ENCODE data around the gene PADI6. TPM values are rescaled to one million over a fixed set of nuclear protein-coding genes. Genes with fewer than 3 reads are reported as not detected.
A peak's percentile ranks its signal among the peaks of the same experiment; 100 is the strongest.

The PADI6 gene
- total and polyA plus RNA-seq, 9 of the 15 experiments (the other 6 are each of a cell fraction or from before 2014, with no cell fraction given) = not detected

- Histone ChIP-seq H3K27me3 (ENCODE audit: control insufficient read depth in 2 of 2, insufficient read depth in 2 of 2, low read length in 2 of 2) (no peaks in the 10 kb centered on the region; a peak in 1 of 5 replicates), H4K20me1 (replicated peaks; ENCODE audit: control insufficient read depth, insufficient read depth, low read length) (peaks cover 26% of the 10 kb centered on the region), H3K4me2 (ENCODE audit: insufficient read depth, low read length) (peak overlapping the region; percentile 84), H3K9ac (ENCODE audit: insufficient read depth in 1 of 2, low read depth in 2 of 2, low read length in 2 of 2) (peak overlapping the region; percentile 95 to 97), H3K79me2 (ENCODE audit: control insufficient read depth, insufficient read depth, low read length) (peaks cover 74% of the 10 kb centered on the region), H2AFZ (ENCODE audit: low read depth, low read length) (peak overlapping the region; percentile 47; the same call in 1 of the 2 replicates), H3K9me1 (ENCODE audit: control insufficient read depth, insufficient read depth, low read length) (no peaks in the 10 kb centered on the region), H3K36me3 (ENCODE audit: control insufficient read depth, insufficient read depth, low read length) (peaks cover 46% of the 10 kb centered on the region), H3K27ac (ENCODE audit: extremely low read depth, low read depth, low read length) (peak overlapping the region; percentile 92), H3K9me3 (replicated peaks; ENCODE audit: control insufficient read depth, insufficient read depth, low read depth, low read length) (no peaks in the 10 kb centered on the region), H3K4me1 (replicated peaks in 1 of 2; ENCODE audit: control insufficient read depth in 2 of 2, insufficient read depth in 2 of 2, low read length in 2 of 2) (peaks cover 24 to 43% of the 10 kb centered on the region in 2 experiments; a peak in 4 of 5 replicates), H3K4me3 (peak overlapping the region; percentile 97)
- ATAC-seq (peak; percentile 12), DNase-seq (ENCODE audit: extremely low read depth in 1 of 4, low spot score in 3 of 4) (peak; percentile 74 to 94 (median 92)), FAIRE-seq (no peak)
- BruUV-seq (replicated peaks) = no TSS peak
- ChIA-PET POLR2A (interaction anchor here (0.6 to 2.2 kb wide), 9 partner anchors 8 to 835 kb away, joined by 3 to 13 read pairs (median 5); no protein-coding TSS in a partner anchor), CTCF (ENCODE audit: low intra/inter-chr PET ratio) (no interaction called here)
- WGBS (ENCODE audit: insufficient coverage, low coverage, missing lambda C conversion rate) = under 1% methylated on average over 28 of the region's 115 CpGs
- intact Hi-C loops (cut with micrococcal nuclease) = loop anchor here (5.0 kb wide), 1 partner anchor 50 kb away; no protein-coding TSS in a partner anchor
- in situ Hi-C loops (cut with MboI) = no loop called here
- TF ChIP-seq ZNF134 (CRISPR knock-in tag; conservative IDR thresholded peaks at IDR 0.05) = no peak
- TF ChIP-seq RBFOX2 (IDR thresholded peaks at IDR 0.05; ENCODE audit: low read depth, low read length) = peak; percentile 79
- peak; percentile 91 for TF ChIP-seq VEZF1 (CRISPR knock-in tag; IDR thresholded peaks at IDR 0.05)
- peak; percentile 67 for TF ChIP-seq TAF1 (IDR thresholded peaks at IDR 0.05; ENCODE audit: control insufficient read depth, extremely low read depth, insufficient read depth, low read length, severe bottlenecking)
- peak; percentile 26 to 62 for TF ChIP-seq E2F6 (IDR thresholded peaks at IDR 0.05; ENCODE audit: borderline replicate concordance in 1 of 2, extremely low read depth in 1 of 2, insufficient read depth in 1 of 2, insufficient read length in 1 of 2, low read depth in 1 of 2, low read length in 1 of 2, poor library complexity in 1 of 2, severe bottlenecking in 1 of 2)
- no peak for TF ChIP-seq NFXL1 (CRISPR knock-in tag; IDR thresholded peaks at IDR 0.05)
- no peak for TF ChIP-seq ZHX1 (conservative IDR thresholded peaks at IDR 0.05; ENCODE audit: low read length)
- no peak for TF ChIP-seq MYBL2 (IDR thresholded peaks at IDR 0.05; ENCODE audit: low read depth)
- TF ChIP-seq MYBL2 (CRISPR knock-in tag; IDR thresholded peaks at IDR 0.05; ENCODE audit: borderline replicate concordance) = no peak
- TF ChIP-seq ZNF766 (CRISPR knock-in tag; conservative IDR thresholded peaks at IDR 0.05) = peak; percentile 15; the same call in 1 of the 2 replicates
- no peak for TF ChIP-seq KDM4B (IDR thresholded peaks at IDR 0.05; ENCODE audit: borderline replicate concordance in 2 of 2, low read depth in 1 of 2)
- no peak for TF ChIP-seq ETV6 (IDR thresholded peaks at IDR 0.05; ENCODE audit: borderline replicate concordance in 1 of 2, low read depth in 2 of 2, low read length in 1 of 2)
- TF ChIP-seq ETV6 (CRISPR knock-in tag; IDR thresholded peaks at IDR 0.05; ENCODE audit: borderline replicate concordance) = no peak
- no peak for TF ChIP-seq ATF4 (CRISPR knock-in tag; IDR thresholded peaks at IDR 0.05)
These were observed 65.8 kb downstream of the PADI6 start for GRCh38 chr1:17437580-17438317.
